OCI-LY3 (cell line): ENCODE data around the gene PDE4C.

Source experiments
- CTCF ChIP-seq: fragments of 200-600, 300-600 bp; sonication (generic); IDR thresholded peaks from 2 replicates; pipeline ENCODE4 v1.5.1; 2014; ENCODE audit warnings: antibody characterized with exemption, low read length, low read depth
- EZH2phosphoT487 ChIP-seq: fragments of 200-600 bp; shearing (Covaris generic); IDR thresholded peaks from 2 replicates; pipeline ENCODE4 v1.6.1; 2018; ENCODE audit warnings: antibody characterized with exemption, mixed run types, low read depth

- TF ChIP-seq CTCF (no peak), EZH2phosphoT487 (no peak)
Observed at GRCh38 chr19:18218600-18218999, 7.6 kb downstream of the PDE4C start.
